H1 (cell line): ENCODE results near the gene CPED1.

Experiments
- ATF3 ChIP-seq: IDR thresholded peaks from 2 replicates; pipeline ENCODE4 v1.6.1; 2011; ENCODE audit warnings: low read depth, mild to moderate bottlenecking, low read length; ENCODE audit not compliant: insufficient read depth
- BCL11A ChIP-seq, 2 experiments: IDR thresholded peaks; one replicate each; pipeline ENCODE4 v1.6.1; 2011; ENCODE audit warnings: low read depth in 2 of 2, low read length in 2 of 2, mild to moderate bottlenecking in 2 of 2
- CEBPB ChIP-seq: IDR thresholded peaks from 2 replicates; pipeline ENCODE4 v1.6.1; 2012; ENCODE audit warnings: low read depth, low read length
- CTCF ChIP-seq, 3 experiments: IDR thresholded peaks; 1 replicate in 2 of 3; 2 replicates in 1 of 3; pipeline versions ENCODE4 v1.5.1 to v1.6.1; 2011; ENCODE audit warnings: low read length in 3 of 3, mild to moderate bottlenecking in 3 of 3, inconsistent platforms in 2 of 3, low read depth in 1 of 3, moderate library complexity in 1 of 3; ENCODE audit not compliant: insufficient read depth in 1 of 3; ENCODE audit errors: control extremely low read depth in 1 of 3
- EP300 ChIP-seq, 2 experiments: IDR thresholded peaks; 1 replicate in 1 of 2; 2 replicates in 1 of 2; pipeline ENCODE4 v1.6.1; 2011 to 2012; ENCODE audit warnings: low read depth in 2 of 2, low read length in 2 of 2, mild to moderate bottlenecking in 2 of 2, borderline replicate concordance in 1 of 2, inconsistent platforms in 1 of 2, moderate library complexity in 1 of 2
- HDAC2 ChIP-seq, 2 experiments: fragments of 300-600 bp in 1 of 2; sonication (generic) in 1 of 2; IDR thresholded peaks; 2 replicates each; pipeline ENCODE4 v1.6.1; 2011 to 2012; ENCODE audit warnings: low read depth in 2 of 2, low read length in 2 of 2, mild to moderate bottlenecking in 2 of 2, moderate library complexity in 2 of 2, borderline replicate concordance in 1 of 2, inconsistent platforms in 1 of 2
- JUND ChIP-seq: IDR thresholded peaks from 2 replicates; pipeline ENCODE4 v1.6.1; 2011; ENCODE audit warnings: mild to moderate bottlenecking, improper control_type of control experiment, low read length
- KDM5A ChIP-seq: fragments of 200-600 bp; IDR thresholded peaks from 2 replicates; pipeline ENCODE4 v1.7.1; 2012; ENCODE audit warnings: mild to moderate bottlenecking, low read length, inconsistent platforms, mixed read lengths
- MAFK ChIP-seq: IDR thresholded peaks from 2 replicates; pipeline ENCODE4 v1.6.1; 2012; ENCODE audit warnings: low read depth, mild to moderate bottlenecking, improper control_type of control experiment, low read length
- POLR2A ChIP-seq, 2 experiments: IDR thresholded peaks; 1 replicate in 1 of 2; 2 replicates in 1 of 2; pipeline ENCODE4 v1.6.1; 2011; ENCODE audit warnings: low read depth in 2 of 2, low read length in 2 of 2, mild to moderate bottlenecking in 2 of 2; ENCODE audit errors: control extremely low read depth in 1 of 2
- POLR2AphosphoS5 ChIP-seq: IDR thresholded peaks from 2 replicates; pipeline ENCODE4 v1.6.1; 2011; ENCODE audit warnings: low read depth, low read length
- SP1 ChIP-seq: IDR thresholded peaks from 2 replicates; pipeline ENCODE4 v1.6.1; 2011; ENCODE audit warnings: low read depth, low read length
- TCF12 ChIP-seq: IDR thresholded peaks from 2 replicates; pipeline ENCODE4 v1.6.1; 2011; ENCODE audit warnings: low read depth, mild to moderate bottlenecking, low read length

- TF ChIP-seq SP1 (no peak), CTCF (IDR thresholded peaks at IDR 0.05; ENCODE audit: control extremely low read depth in 1 of 3, insufficient read depth in 1 of 3, low read depth in 1 of 3, low read length in 3 of 3) (no peak), MAFK (no peak), CEBPB (no peak), ATF3 (no peak), EP300 (IDR thresholded peaks at IDR 0.05; ENCODE audit: borderline replicate concordance in 1 of 2, low read depth in 2 of 2, low read length in 2 of 2) (no peak), TCF12 (no peak), POLR2A (IDR thresholded peaks at IDR 0.05; ENCODE audit: control extremely low read depth in 1 of 2, low read depth in 2 of 2, low read length in 2 of 2) (no peak), POLR2AphosphoS5 (no peak), HDAC2 (IDR thresholded peaks at IDR 0.05; ENCODE audit: borderline replicate concordance in 1 of 2, low read depth in 2 of 2, low read length in 2 of 2) (no peak), KDM5A (no peak), JUND (no peak), BCL11A (IDR thresholded peaks at IDR 0.05; ENCODE audit: low read depth in 2 of 2, low read length in 2 of 2) (no peak)
Observed at GRCh38 chr7:121012919-121013318, 24.4 kb downstream of the CPED1 start.
